Posterior cingulate gyrus (tissue), 11 donors: ENCODE results near the gene CNTNAP2.
"Not testable (repeated sequence)": the region's sequence is repeated elsewhere in the genome, so short reads cannot be mapped to it uniquely, and the experiment has no call there.

Experiments
- DNase-seq, 10 donors: peaks; one replicate each; pipeline versions ENCODE4 v3.0.0 to v3.0.0-alpha.2; 2020 to 2021; ENCODE audit warnings: mixed read lengths in 3 of 10
- intact Hi-C: fragments of 100-400 bp; cut with DNase I; formaldehyde crosslinking; loops from one replicate; pipeline ENCODE4 v1.15.1; 2023

The CNTNAP2 gene

GRCh38 chr7:148287538-148287937 lies 2170.9 kb downstream of the CNTNAP2 start:
- intact Hi-C loops, result no loop called here
- DNase-seq, result no peak

- intact Hi-C loops, result no loop called here
These were observed 2172.1 kb downstream of the CNTNAP2 start for GRCh38 chr7:148288592-148289151.

GRCh38 chr7:148289630-148290029 lies 2173.0 kb downstream of the CNTNAP2 start:
- DNase-seq, result no peak
- intact Hi-C loops, result no loop called here

More at GRCh38 chr7:148288592-148289151, 2172.1 kb downstream of the CNTNAP2 start:
- DNase-seq, result no peak

- DNase-seq, result no peak
- intact Hi-C loops, result no loop called here
These were observed 2173.9 kb downstream of the CNTNAP2 start for GRCh38 chr7:148290538-148290937.

GRCh38 chr7:148291799-148292198 lies 2175.2 kb downstream of the CNTNAP2 start:
- DNase-seq, result no peak
- intact Hi-C loops, result no loop called here

GRCh38 chr7:148296994-148297644 lies 2180.5 kb downstream of the CNTNAP2 start:
- intact Hi-C loops, result no loop called here
- DNase-seq, result no peak

GRCh38 chr7:148298768-148299167 lies 2182.2 kb downstream of the CNTNAP2 start:
- DNase-seq, intact Hi-C loops: not testable (repeated sequence)

GRCh38 chr7:148299350-148300276 lies 2183.0 kb downstream of the CNTNAP2 start:
- no peak for DNase-seq
- intact Hi-C loops, result no loop called here

GRCh38 chr7:148302436-148302835 lies 2185.8 kb downstream of the CNTNAP2 start:
- DNase-seq, intact Hi-C loops: not testable (repeated sequence)

GRCh38 chr7:148303295-148304082 lies 2186.9 kb downstream of the CNTNAP2 start:
- peak in 3 of 10 donors; percentile 46 to 91 (median 47) for DNase-seq
- intact Hi-C loops, result no loop called here

GRCh38 chr7:148304083-148304335 lies 2187.4 kb downstream of the CNTNAP2 start:
- intact Hi-C loops, result no loop called here
- DNase-seq, result no peak

GRCh38 chr7:148304456-148304855 lies 2187.9 kb downstream of the CNTNAP2 start:
- intact Hi-C loops, result no loop called here

GRCh38 chr7:148306759-148307158 lies 2190.2 kb downstream of the CNTNAP2 start:
- intact Hi-C loops, result no loop called here

More at GRCh38 chr7:148304456-148304855, 2187.9 kb downstream of the CNTNAP2 start:
- no peak for DNase-seq

GRCh38 chr7:148318102-148318811 lies 2201.7 kb downstream of the CNTNAP2 start:
- intact Hi-C loops, result no loop called here
- no peak for DNase-seq

More at GRCh38 chr7:148306759-148307158, 2190.2 kb downstream of the CNTNAP2 start:
- DNase-seq, result no peak

- no peak for DNase-seq
- intact Hi-C loops, result no loop called here
These were observed 2202.2 kb downstream of the CNTNAP2 start for GRCh38 chr7:148318838-148319237.

- no peak for DNase-seq
- intact Hi-C loops, result no loop called here
These were observed 2202.8 kb downstream of the CNTNAP2 start for GRCh38 chr7:148319316-148319808.

GRCh38 chr7:148325208-148325607 lies 2208.6 kb downstream of the CNTNAP2 start:
- no peak for DNase-seq
- intact Hi-C loops, result no loop called here

GRCh38 chr7:148327379-148327778 lies 2210.8 kb downstream of the CNTNAP2 start:
- DNase-seq, result no peak
- intact Hi-C loops, result no loop called here

- intact Hi-C loops, result no loop called here
- no peak for DNase-seq
These were observed 2212.3 kb downstream of the CNTNAP2 start for GRCh38 chr7:148328906-148329305.
